Parathyroid adenoma (tissue), 2 donors: ENCODE data around the gene PANX2.

Source experiments
- H2AFZ ChIP-seq: fragments of 300-600 bp; sonication (generic); one replicate; pipeline ENCODE4 v1.7.0; 2017; ENCODE audit warnings: antibody characterized with exemption, mild to moderate bottlenecking
- H3K27ac ChIP-seq: fragments of 300-600 bp; sonication (generic); one replicate; pipeline ENCODE4 v1.7.0; 2017
- H3K27me3 ChIP-seq: fragments of 300-600 bp; sonication (generic); one replicate; pipeline ENCODE4 v1.7.0; 2017; ENCODE audit warnings: low read length; ENCODE audit not compliant: control insufficient read depth, insufficient read depth
- H3K36me3 ChIP-seq: fragments of 300-600 bp; sonication (generic); one replicate; pipeline ENCODE4 v1.7.0; 2017; ENCODE audit warnings: low read length; ENCODE audit not compliant: control insufficient read depth, insufficient read depth
- H3K4me1 ChIP-seq: fragments of 300-600 bp; sonication (generic); one replicate; pipeline ENCODE4 v1.7.0; 2017; ENCODE audit warnings: control low read depth
- H3K4me2 ChIP-seq: fragments of 300-600 bp; sonication (generic); one replicate; pipeline ENCODE4 v1.7.0; 2017; ENCODE audit warnings: low read length
- H3K4me3 ChIP-seq: fragments of 300-600 bp; sonication (generic); one replicate; pipeline ENCODE4 v1.7.0; 2017; ENCODE audit warnings: low read depth, low read length
- H3K79me2 ChIP-seq: fragments of 300-600 bp; sonication (generic); one replicate; pipeline ENCODE4 v1.7.0; 2017; ENCODE audit warnings: control low read depth
- H3K9ac ChIP-seq: fragments of 300-600 bp; sonication (generic); one replicate; pipeline ENCODE4 v1.7.0; 2017; ENCODE audit warnings: mild to moderate bottlenecking
- H3K9me3 ChIP-seq: fragments of 300-600 bp; sonication (generic); one replicate; pipeline ENCODE4 v1.7.0; 2017; ENCODE audit warnings: low read length; ENCODE audit not compliant: control insufficient read depth
- CTCF ChIP-seq: fragments of 300-600 bp; sonication (generic); IDR thresholded peaks from one replicate; pipeline ENCODE4 v1.7.0; 2017; ENCODE audit warnings: antibody characterized with exemption, mild to moderate bottlenecking
- donor health status: primary hyperparathyroidism.

PANX2 gene

GRCh38 chr22:50184902-50185374 is 14.4 kb downstream of the PANX2 start:
- Histone ChIP-seq H3K79me2 (no peaks in the 10 kb centered on the region), H3K4me1 (peaks cover 3% of the 10 kb centered on the region)

GRCh38 chr22:50185375-50186087 is 15.0 kb downstream of the PANX2 start, which contains the start of gene TRABD:
Gene TRABD (plus strand): TSS chr22:50185913. CDS start chr22:50193061, 7,148 bp downstream.
- no peak for TF ChIP-seq CTCF
- no peaks in the 10 kb centered on the region for H3K27me3 ChIP-seq
- peak within 1 kb of the TSS; percentile 72 for H3K4me2 ChIP-seq
- H3K9me3 ChIP-seq, result no peaks in the 10 kb centered on the region
- no peak within 1 kb of the TSS for H3K27ac ChIP-seq
- H3K9ac ChIP-seq, result peak within 1 kb of the TSS; percentile 19
- peaks cover 3% of the 10 kb centered on the region for H3K4me1 ChIP-seq
- no peaks in the 10 kb centered on the region for H3K79me2 ChIP-seq
- no peaks in the 10 kb centered on the region for H3K36me3 ChIP-seq
- H2AFZ ChIP-seq, result peak within 1 kb of the TSS; percentile 75
- peak within 1 kb of the TSS; percentile 59 for H3K4me3 ChIP-seq

More at GRCh38 chr22:50184902-50185374, 14.4 kb downstream of the PANX2 start:
- peak overlapping the region; percentile 75 for H2AFZ ChIP-seq
- H3K27me3 ChIP-seq, result no peaks in the 10 kb centered on the region
- H3K27ac ChIP-seq, result no peak overlapping the region
- H3K4me3 ChIP-seq, result peak overlapping the region; percentile 46
- no peaks in the 10 kb centered on the region for H3K9me3 ChIP-seq
- peak overlapping the region; percentile 42 for H3K4me2 ChIP-seq
- no peak overlapping the region for H3K9ac ChIP-seq
- TF ChIP-seq CTCF, result no peak
- H3K36me3 ChIP-seq, result no peaks in the 10 kb centered on the region

GRCh38 chr22:50186181-50186714 is 15.7 kb downstream of the PANX2 start:
- Histone ChIP-seq H3K27ac (no peak overlapping the region), H3K36me3 (no peaks in the 10 kb centered on the region), H3K79me2 (no peaks in the 10 kb centered on the region), H3K9me3 (no peaks in the 10 kb centered on the region), H3K9ac (peak overlapping the region; percentile 19), H2AFZ (peak overlapping the region; percentile 33), H3K4me2 (peak overlapping the region; percentile 72), H3K27me3 (no peaks in the 10 kb centered on the region), H3K4me3 (peak overlapping the region; percentile 59), H3K4me1 (peaks cover 3% of the 10 kb centered on the region)
- no peak for TF ChIP-seq CTCF

- Histone ChIP-seq H3K9ac (no peak overlapping the region), H3K79me2 (no peaks in the 10 kb centered on the region), H3K9me3 (no peaks in the 10 kb centered on the region), H3K27me3 (no peaks in the 10 kb centered on the region), H3K4me1 (peaks cover 3% of the 10 kb centered on the region), H2AFZ (no peak overlapping the region), H3K36me3 (no peaks in the 10 kb centered on the region), H3K27ac (no peak overlapping the region), H3K4me3 (peak overlapping the region; percentile 59), H3K4me2 (peak overlapping the region; percentile 72)
- no peak for TF ChIP-seq CTCF
These were observed 16.4 kb downstream of the PANX2 start for GRCh38 chr22:50186761-50187523.
